Measurements from ENCODE around the gene CADPS.

GRCh38 chr3:62566022-62566557 is 309.1 kb downstream of the CADPS start:
- TF ChIP-seq CTCF (IDR thresholded peaks at IDR 0.05; ENCODE audit: low read length) (no peak), EZH2 (IDR thresholded peaks at IDR 0.05; ENCODE audit: borderline replicate concordance, low read length) (no peak)

Measured in OCI-LY1 (cell line).